GF-D8 (cell line): ENCODE data around the gene ARRB1.
A peak's percentile ranks its signal among the peaks of the same experiment; 100 is the strongest.

ENCODE experiments used
- DNase-seq: peaks from one replicate; lab custom pipeline; 2025; lab: John Stamatoyannopoulos, UW

The ARRB1 gene

GRCh38 chr11:75248924-75249256 lies 102.6 kb downstream of the ARRB1 start:
- no peak for DNase-seq

- DNase-seq = no peak
Observed at GRCh38 chr11:75246671-75247350, 104.7 kb downstream of the ARRB1 start.

GRCh38 chr11:75246006-75246670 lies 105.3 kb downstream of the ARRB1 start:
- DNase-seq = no peak

GRCh38 chr11:75245356-75246005 lies 106.0 kb downstream of the ARRB1 start:
- no peak for DNase-seq

- no peak for DNase-seq
Observed at GRCh38 chr11:75244052-75244814, 107.2 kb downstream of the ARRB1 start.

GRCh38 chr11:75242722-75243600 lies 108.5 kb downstream of the ARRB1 start:
- no peak for DNase-seq

GRCh38 chr11:75241906-75242644 lies 109.4 kb downstream of the ARRB1 start:
- no peak for DNase-seq

- DNase-seq = no peak
Observed at GRCh38 chr11:75241036-75241905, 110.2 kb downstream of the ARRB1 start.

GRCh38 chr11:75240311-75241035 lies 111.0 kb downstream of the ARRB1 start, which contains the start of gene TPBGL:
TSS of gene TPBGL (plus strand) at chr11:75240774. CDS start at chr11:75241050, 276 bp downstream.
- DNase-seq = no peak

- no peak for DNase-seq
Observed at GRCh38 chr11:75239531-75240290, 111.8 kb downstream of the ARRB1 start.

GRCh38 chr11:75238595-75239440 lies 112.6 kb downstream of the ARRB1 start:
- no peak for DNase-seq

- no peak for DNase-seq
Observed at GRCh38 chr11:75237050-75237449, 114.4 kb downstream of the ARRB1 start.

GRCh38 chr11:75236062-75236461 lies 115.4 kb downstream of the ARRB1 start:
- no peak for DNase-seq

GRCh38 chr11:75233754-75234172 lies 117.7 kb downstream of the ARRB1 start:
- DNase-seq = peak; percentile 9

- DNase-seq = no peak
Observed at GRCh38 chr11:75230621-75231020, 120.8 kb downstream of the ARRB1 start.

- no peak for DNase-seq
Observed at GRCh38 chr11:75229466-75229865, 122.0 kb downstream of the ARRB1 start.

- no peak for DNase-seq
Observed at GRCh38 chr11:75225794-75226193, 125.7 kb downstream of the ARRB1 start.
